Breast epithelium (tissue), 3 donors: ENCODE data around the gene MYBPC2.

Source experiments
- CTCF ChIP-seq, 3 donors: fragments of 450-650 bp; IDR thresholded peaks; one replicate each; pipeline ENCODE4 v1.5.1; 2016 to 2017; ENCODE audit warnings: antibody characterized with exemption in 3 of 3, mild to moderate bottlenecking in 3 of 3, moderate library complexity in 3 of 3
- POLR2A ChIP-seq: fragments of 450-650 bp; IDR thresholded peaks from one replicate; pipeline ENCODE4 v1.6.1; 2016; ENCODE audit warnings: antibody characterized with exemption, mild to moderate bottlenecking, moderate library complexity
- POLR2AphosphoS5 ChIP-seq, 3 donors: sonication (generic); formaldehyde crosslinking; IDR thresholded peaks; one replicate each; pipeline ENCODE4 v1.6.1; 2017; ENCODE audit warnings: antibody characterized with exemption in 3 of 3

- TF ChIP-seq CTCF (IDR thresholded peaks at IDR 0.05), result no peak
- no peak for TF ChIP-seq POLR2AphosphoS5 (IDR thresholded peaks at IDR 0.05)
- no peak for TF ChIP-seq POLR2A
Measured at GRCh38 chr19:50513746-50514345, 81.2 kb downstream of the MYBPC2 start, which contains the start of gene ASPDH.
